Measurements from ENCODE around the gene OTOGL.

Gene OTOGL

DNA sequence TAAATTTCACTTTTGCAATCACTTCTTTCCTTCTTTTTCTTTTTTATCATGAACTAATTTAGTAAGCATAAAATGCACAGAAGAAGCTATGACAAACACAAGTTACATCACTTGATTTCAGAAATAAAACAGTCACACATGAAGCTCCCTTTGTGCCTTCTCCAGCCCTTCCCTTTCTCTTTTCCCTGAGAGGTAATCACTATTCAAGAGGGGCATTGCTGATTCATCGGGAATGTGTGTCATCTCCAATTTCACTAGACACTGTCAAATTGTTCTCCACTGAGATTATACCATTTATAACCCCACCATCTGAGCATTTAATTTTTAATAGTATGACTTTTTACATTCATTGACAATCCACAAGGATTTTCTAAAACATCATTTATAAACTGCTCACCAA, 253.1 kb downstream of the OTOGL start:
- Histone ChIP-seq H3K27ac (ENCODE audit: low read depth, low read length) (no peak overlapping the region), H3K4me1 (ENCODE audit: control insufficient read depth, low read length) (no peaks in the 10 kb centered on the region), H3K79me2 (ENCODE audit: control insufficient read depth, low read length) (no peaks in the 10 kb centered on the region), H3K27me3 (ENCODE audit: control insufficient read depth, low read length) (no peaks in the 10 kb centered on the region), H3K9me3 (ENCODE audit: control insufficient read depth, insufficient read depth, low read length) (no peaks in the 10 kb centered on the region), H3K36me3 (ENCODE audit: control insufficient read depth, low read length) (no peaks in the 10 kb centered on the region), H3K4me2 (ENCODE audit: low read length) (no peak overlapping the region), H4K20me1 (ENCODE audit: control insufficient read depth, insufficient read depth, low read depth, low read length) (no peaks in the 10 kb centered on the region), H3K4me3 (ENCODE audit: low read length) (no peak overlapping the region), H3K9me2 (replicated peaks; ENCODE audit: control insufficient read depth, low read length) (no peaks in the 10 kb centered on the region), H3F3A (ENCODE audit: control insufficient read depth, insufficient read depth) (no peaks in the 10 kb centered on the region)
- no peak for TF ChIP-seq EZH2phosphoT487 (IDR thresholded peaks at IDR 0.05; ENCODE audit: borderline replicate concordance, low read length)
- TF ChIP-seq, protein P1, sequence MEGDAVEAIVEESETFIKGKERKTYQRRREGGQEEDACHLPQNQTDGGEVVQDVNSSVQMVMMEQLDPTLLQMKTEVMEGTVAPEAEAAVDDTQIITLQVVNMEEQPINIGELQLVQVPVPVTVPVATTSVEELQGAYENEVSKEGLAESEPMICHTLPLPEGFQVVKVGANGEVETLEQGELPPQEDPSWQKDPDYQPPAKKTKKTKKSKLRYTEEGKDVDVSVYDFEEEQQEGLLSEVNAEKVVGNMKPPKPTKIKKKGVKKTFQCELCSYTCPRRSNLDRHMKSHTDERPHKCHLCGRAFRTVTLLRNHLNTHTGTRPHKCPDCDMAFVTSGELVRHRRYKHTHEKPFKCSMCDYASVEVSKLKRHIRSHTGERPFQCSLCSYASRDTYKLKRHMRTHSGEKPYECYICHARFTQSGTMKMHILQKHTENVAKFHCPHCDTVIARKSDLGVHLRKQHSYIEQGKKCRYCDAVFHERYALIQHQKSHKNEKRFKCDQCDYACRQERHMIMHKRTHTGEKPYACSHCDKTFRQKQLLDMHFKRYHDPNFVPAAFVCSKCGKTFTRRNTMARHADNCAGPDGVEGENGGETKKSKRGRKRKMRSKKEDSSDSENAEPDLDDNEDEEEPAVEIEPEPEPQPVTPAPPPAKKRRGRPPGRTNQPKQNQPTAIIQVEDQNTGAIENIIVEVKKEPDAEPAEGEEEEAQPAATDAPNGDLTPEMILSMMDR (IDR thresholded peaks at IDR 0.05; ENCODE audit: low read depth, low read length, poor library complexity, severe bottlenecking), result no peak

DNA sequence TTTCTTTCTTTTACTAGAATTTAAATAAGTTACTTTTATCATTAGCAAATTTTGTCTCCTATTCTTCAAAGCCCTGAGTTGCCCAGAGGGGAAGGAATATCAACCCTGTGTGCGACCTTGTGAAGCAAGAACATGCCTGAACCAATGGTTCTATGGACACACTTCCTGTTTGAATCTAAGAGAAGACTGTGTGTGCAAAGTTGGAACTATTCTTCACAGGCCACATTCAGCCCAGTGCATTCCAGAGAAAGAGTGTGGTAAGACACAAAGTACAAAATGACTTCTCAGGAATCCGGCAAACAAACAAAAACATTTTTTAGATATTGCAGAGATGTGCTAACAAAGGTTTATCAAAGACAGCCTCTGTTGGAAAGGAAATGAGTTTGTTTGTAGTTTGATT, 253.9 kb downstream of the OTOGL start:
- Histone ChIP-seq H3K27ac (ENCODE audit: low read depth, low read length) (no peak overlapping the region), H3K79me2 (ENCODE audit: control insufficient read depth, low read length) (no peaks in the 10 kb centered on the region), H3K36me3 (ENCODE audit: control insufficient read depth, low read length) (no peaks in the 10 kb centered on the region), H3K4me2 (ENCODE audit: low read length) (no peak overlapping the region), H3K27me3 (ENCODE audit: control insufficient read depth, low read length) (no peaks in the 10 kb centered on the region), H3F3A (ENCODE audit: control insufficient read depth, insufficient read depth) (no peaks in the 10 kb centered on the region), H3K9me2 (replicated peaks; ENCODE audit: control insufficient read depth, low read length) (no peaks in the 10 kb centered on the region), H3K4me3 (ENCODE audit: low read length) (no peak overlapping the region), H4K20me1 (ENCODE audit: control insufficient read depth, insufficient read depth, low read depth, low read length) (no peaks in the 10 kb centered on the region), H3K4me1 (ENCODE audit: control insufficient read depth, low read length) (no peaks in the 10 kb centered on the region), H3K9me3 (ENCODE audit: control insufficient read depth, insufficient read depth, low read length) (no peaks in the 10 kb centered on the region)
- no peak for TF ChIP-seq EZH2phosphoT487 (IDR thresholded peaks at IDR 0.05; ENCODE audit: borderline replicate concordance, low read length)
- TF ChIP-seq, protein P1 (IDR thresholded peaks at IDR 0.05; ENCODE audit: low read depth, low read length, poor library complexity, severe bottlenecking), result no peak

DNA sequence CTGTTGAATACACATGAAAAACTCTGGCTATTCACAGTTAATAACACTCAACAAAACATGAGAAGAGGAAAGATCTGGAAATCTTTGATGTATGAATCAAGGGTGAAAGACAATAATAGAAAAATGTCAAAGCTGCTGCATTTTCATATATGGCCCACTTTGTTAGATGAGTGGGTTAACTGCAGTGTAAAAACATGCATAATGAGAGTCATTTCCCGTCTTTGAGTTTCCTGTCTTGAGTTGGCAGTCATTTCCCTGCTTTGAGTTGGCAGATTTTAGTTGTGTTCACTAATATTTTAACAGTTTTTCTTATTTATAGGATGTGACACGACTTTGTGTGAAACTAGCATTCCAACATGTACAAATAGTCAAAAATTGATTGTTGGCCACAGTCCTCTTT, 256.8 kb downstream of the OTOGL start:
- H4K20me1 ChIP-seq (ENCODE audit: control insufficient read depth, insufficient read depth, low read depth, low read length), result no peaks in the 10 kb centered on the region

More for the DNA sequence above, 256.8 kb downstream of the OTOGL start:
- TF ChIP-seq, protein P1 (IDR thresholded peaks at IDR 0.05; ENCODE audit: low read depth, low read length, poor library complexity, severe bottlenecking), result no peak
- Histone ChIP-seq H3K4me3 (ENCODE audit: low read length) (no peak overlapping the region), H3K79me2 (ENCODE audit: control insufficient read depth, low read length) (no peaks in the 10 kb centered on the region), H3K4me2 (ENCODE audit: low read length) (no peak overlapping the region), H3K27me3 (ENCODE audit: control insufficient read depth, low read length) (no peaks in the 10 kb centered on the region), H3K9me2 (replicated peaks; ENCODE audit: control insufficient read depth, low read length) (no peaks in the 10 kb centered on the region), H3K4me1 (ENCODE audit: control insufficient read depth, low read length) (no peaks in the 10 kb centered on the region), H3K36me3 (ENCODE audit: control insufficient read depth, low read length) (no peaks in the 10 kb centered on the region), H3K27ac (ENCODE audit: low read depth, low read length) (no peak overlapping the region), H3F3A (ENCODE audit: control insufficient read depth, insufficient read depth) (no peaks in the 10 kb centered on the region), H3K9me3 (ENCODE audit: control insufficient read depth, insufficient read depth, low read length) (no peaks in the 10 kb centered on the region)
